Lung microvascular endothelial cell (primary cell): ENCODE results near the gene OGFOD2. TPM values are rescaled to one million over a fixed set of nuclear protein-coding genes. Genes with fewer than 3 reads are reported as not detected.

ENCODE experiments used
- total RNA-seq: library from RNA; depleted of rRNA; stranded (reverse); fragments of >200 nt; gene quantifications from 2 replicates; pipeline ENCODE4 v1.2.1, GENCODE V29; 2014

Gene OGFOD2
- total RNA-seq, 1 donor from 2014 or later, result 9.1 TPM

Other genes starting within 250 kb of the OGFOD2 start
- gene HCAR1, start 244.4 kb upstream of the OGFOD2 start, total RNA-seq, result under 0.01 TPM in 1 of 2 replicates, not detected in the other
- gene DENR, start 222.4 kb upstream of the OGFOD2 start, total RNA-seq, result 25.6 and 27.7 TPM in 2 replicates
- gene CCDC62, start 200.7 kb upstream of the OGFOD2 start, total RNA-seq, result 0.22 and 0.40 TPM in 2 replicates
- gene HIP1R, start 139.8 kb upstream of the OGFOD2 start, total RNA-seq, result 28.2 and 49.5 TPM in 2 replicates
- gene VPS37B, start 79.1 kb upstream of the OGFOD2 start, total RNA-seq, result 9.1 and 9.6 TPM in 2 replicates
- 5.0 TPM in 2 replicates for gene ABCB9, start 8.8 kb upstream of the OGFOD2 start, total RNA-seq
- 145 and 160 TPM in 2 replicates for gene ARL6IP4, start 5.4 kb downstream of the OGFOD2 start, total RNA-seq
- gene PITPNM2, start 175.8 kb downstream of the OGFOD2 start, total RNA-seq, result 3.9 and 4.4 TPM in 2 replicates